Panc1 (cell line): ENCODE results near the gene LSM6. TPM values are rescaled to one million over a fixed set of nuclear protein-coding genes. Genes with fewer than 3 reads are reported as not detected.

ENCODE experiments used
- ATAC-seq: fragments of 200-7000 bp; cut with Tn5 transposase; 2 replicates; pipeline ENCODE4 v1.9.1; 2020; ENCODE audit warnings: mild to moderate bottlenecking, moderate library complexity
- BruUV-seq: library from RNA; stranded (reverse); fragments of 400-500 nt; replicated peaks from 2 replicates; lab custom pipeline; 2021; lab: Mats Ljungman, UMichigan
- CTCF ChIA-PET: fragments of 300-600 bp; sonication (Branson Sonifier 250); formaldehyde crosslinking; loops from one replicate; lab custom pipeline; 2022; ENCODE audit warnings: antibody characterized with exemption; lab: Charles Lee
- POLR2A ChIA-PET: fragments of 300-600 bp; sonication (Branson Sonifier 250); formaldehyde crosslinking; loops from one replicate; lab custom pipeline; 2022; ENCODE audit warnings: antibody characterized with exemption; lab: Charles Lee
- DNase-seq: peaks from one replicate; pipeline ENCODE4 v3.0.0-alpha.2; 2010; ENCODE audit warnings: low read depth, low spot score
- H3K27ac ChIP-seq: 2 replicates; pipeline ENCODE4 v1.5.1; 2011; ENCODE audit warnings: mild to moderate bottlenecking, low read length, inconsistent platforms
- H3K27me3 ChIP-seq: fragments of 200-500 bp; sonication (Bioruptor generic); 2 replicates; pipeline ENCODE4 v1.6.0; 2014; ENCODE audit warnings: low read length, inconsistent platforms; ENCODE audit not compliant: control insufficient read depth, insufficient read depth
- H3K36me3 ChIP-seq: fragments of 200-500 bp; sonication (Bioruptor generic); 2 replicates; pipeline ENCODE4 v1.5.1; 2014; ENCODE audit warnings: inconsistent platforms, mild to moderate bottlenecking, low read length, moderate library complexity; ENCODE audit not compliant: control insufficient read depth, insufficient read depth
- H3K4me1 ChIP-seq: 2 replicates; pipeline ENCODE4 v1.5.1; 2011; ENCODE audit warnings: inconsistent platforms, mild to moderate bottlenecking, low read length, moderate library complexity; ENCODE audit not compliant: control insufficient read depth, insufficient read depth
- H3K4me3 ChIP-seq, 2 experiments: 2 replicates each; pipeline ENCODE4 v1.5.1; 2011 to 2012; ENCODE audit warnings: low read depth in 2 of 2, low read length in 2 of 2, mild to moderate bottlenecking in 2 of 2, inconsistent platforms in 1 of 2, moderate library complexity in 1 of 2
- H3K9me3 ChIP-seq: fragments of 200-500 bp; sonication (Bioruptor generic); 2 replicates; pipeline ENCODE4 v1.5.1; 2014; ENCODE audit warnings: low read depth, mild to moderate bottlenecking, inconsistent platforms, low read length, moderate library complexity; ENCODE audit not compliant: control insufficient read depth, insufficient read depth
- CTCF ChIP-seq: fragments of 450-650 bp; IDR thresholded peaks from 2 replicates; pipeline ENCODE4 v1.5.1; 2017; ENCODE audit warnings: mild to moderate bottlenecking
- POLR2AphosphoS5 ChIP-seq: IDR thresholded peaks from 2 replicates; pipeline ENCODE4 v1.6.1; 2012; ENCODE audit warnings: mild to moderate bottlenecking, low read depth, low read length, moderate library complexity
- REST ChIP-seq, 2 experiments: IDR thresholded peaks; 2 replicates each; pipeline ENCODE4 v1.6.1; 2011 to 2012; ENCODE audit warnings: low read depth in 2 of 2, control low read depth in 1 of 2, low read length in 1 of 2, mild to moderate bottlenecking in 1 of 2, moderate library complexity in 1 of 2; ENCODE audit not compliant: insufficient read depth in 1 of 2
- SIN3A ChIP-seq: IDR thresholded peaks from 2 replicates; pipeline ENCODE4 v1.6.1; 2012; ENCODE audit warnings: low read depth, mild to moderate bottlenecking, low read length, moderate library complexity, borderline replicate concordance; ENCODE audit not compliant: insufficient read depth
- TCF7L2 ChIP-seq: IDR thresholded peaks from 2 replicates; pipeline ENCODE4 v1.6.1; 2011; ENCODE audit warnings: mild to moderate bottlenecking, low read depth, low read length, inconsistent platforms
- in situ Hi-C: cut with HindIII; loops from 2 replicates; pipeline ENCODE4 v1.10.0; 2016; ENCODE audit warnings: low sequenced_read_pairs, low pct_unique_long_range_greater_than_20kb
- intact Hi-C: fragments of 100-400 bp; cut with micrococcal nuclease; formaldehyde crosslinking; loops from one replicate; pipeline ENCODE4 v1.10.0; 2022; ENCODE audit not compliant: unreplicated experiment
- total RNA-seq: library from RNA; stranded (reverse); gene quantifications from one replicate; pipeline ENCODE4 v1.2.1, GENCODE V29; 2021; ENCODE audit not compliant: unreplicated experiment

The LSM6 gene
- total RNA-seq, 1 experiment from 2014 or later = 15.9 TPM

- no TSS peak for BruUV-seq
- in situ Hi-C loops = no loop called here
- H3K27ac ChIP-seq = no peak overlapping the region
Measured at GRCh38 chr4:146229406-146229805, 53.9 kb downstream of the LSM6 start.

GRCh38 chr4:146232131-146232722, 56.7 kb downstream of the LSM6 start:
- DNase-seq = no peak
- intact Hi-C loops = no loop called here
- no TSS peak for BruUV-seq
- Histone ChIP-seq H3K4me1 (no peaks in the 10 kb centered on the region), H3K4me3 (no peak overlapping the region), H3K27me3 (no peaks in the 10 kb centered on the region), H3K9me3 (no peaks in the 10 kb centered on the region), H3K27ac (no peak overlapping the region), H3K36me3 (no peaks in the 10 kb centered on the region)
- in situ Hi-C loops = no loop called here
- ChIA-PET CTCF (no interaction called here), POLR2A (no interaction called here)
- TF ChIP-seq SIN3A = no peak
- no peak for TF ChIP-seq REST (IDR thresholded peaks at IDR 0.05; ENCODE audit: insufficient read depth in 1 of 2, low read depth in 2 of 2, low read length in 1 of 2)
- TF ChIP-seq CTCF = no peak
- TF ChIP-seq POLR2AphosphoS5 = no peak
- no peak for TF ChIP-seq TCF7L2
- no peak for ATAC-seq

More at GRCh38 chr4:146229406-146229805, 53.9 kb downstream of the LSM6 start:
- intact Hi-C loops = no loop called here
- no peak for TF ChIP-seq REST (IDR thresholded peaks at IDR 0.05; ENCODE audit: insufficient read depth in 1 of 2, low read depth in 2 of 2, low read length in 1 of 2)
- no peak for TF ChIP-seq TCF7L2
- TF ChIP-seq SIN3A = no peak
- TF ChIP-seq CTCF = no peak
- no peak for TF ChIP-seq POLR2AphosphoS5
- CTCF ChIA-PET = no interaction called here
- Histone ChIP-seq H3K9me3 (no peaks in the 10 kb centered on the region), H3K4me3 (no peak overlapping the region), H3K27me3 (no peaks in the 10 kb centered on the region), H3K36me3 (no peaks in the 10 kb centered on the region), H3K4me1 (no peaks in the 10 kb centered on the region)
- DNase-seq (no peak), ATAC-seq (no peak)
- POLR2A ChIA-PET = no interaction called here
